Measurements from ENCODE around the gene C19orf25.
A peak's percentile ranks its signal among the peaks of the same experiment; 100 is the strongest.

Gene C19orf25

GRCh38 chr19:1489463-1490310 lies 10.7 kb upstream of the C19orf25 start:
- no peaks in the 10 kb centered on the region for H3K79me2 ChIP-seq
- H3K27me3 ChIP-seq (ENCODE audit: control insufficient read depth, insufficient read depth, low read length): no peaks in the 10 kb centered on the region
- peaks cover 3% of the 10 kb centered on the region for H3K4me1 ChIP-seq
- peak overlapping the region; percentile 76 for H3K4me3 ChIP-seq (ENCODE audit: low read depth, low read length)
- H3K27ac ChIP-seq: peak overlapping the region; percentile 45
- no peaks in the 10 kb centered on the region for H3K9me3 ChIP-seq (ENCODE audit: control insufficient read depth, low read length)
- H3K9ac ChIP-seq: peak overlapping the region; percentile 77
- H3K36me3 ChIP-seq (ENCODE audit: control insufficient read depth, insufficient read depth, low read length): no peaks in the 10 kb centered on the region
- TF ChIP-seq CTCF (IDR thresholded peaks at IDR 0.05): no peak
- peak overlapping the region; percentile 95 for H3K4me2 ChIP-seq (ENCODE audit: low read length)
- peak overlapping the region; percentile 99 for H2AFZ ChIP-seq

- H3K79me2 ChIP-seq: no peaks in the 10 kb centered on the region
- H3K4me2 ChIP-seq (ENCODE audit: low read length): no peak overlapping the region
- TF ChIP-seq CTCF (IDR thresholded peaks at IDR 0.05): no peak
- no peaks in the 10 kb centered on the region for H3K9me3 ChIP-seq (ENCODE audit: control insufficient read depth, low read length)
- no peak overlapping the region for H2AFZ ChIP-seq
- no peak overlapping the region for H3K27ac ChIP-seq
- no peaks in the 10 kb centered on the region for H3K27me3 ChIP-seq (ENCODE audit: control insufficient read depth, insufficient read depth, low read length)
- H3K4me1 ChIP-seq: peaks cover 3% of the 10 kb centered on the region
- H3K9ac ChIP-seq: no peak overlapping the region
- H3K36me3 ChIP-seq (ENCODE audit: control insufficient read depth, insufficient read depth, low read length): no peaks in the 10 kb centered on the region
- no peak overlapping the region for H3K4me3 ChIP-seq (ENCODE audit: low read depth, low read length)
These were observed 9.2 kb upstream of the C19orf25 start for GRCh38 chr19:1488282-1488601.

- no peak overlapping the region for H2AFZ ChIP-seq
- TF ChIP-seq CTCF (IDR thresholded peaks at IDR 0.05): no peak
- no peaks in the 10 kb centered on the region for H3K27me3 ChIP-seq (ENCODE audit: control insufficient read depth, insufficient read depth, low read length)
- no peak overlapping the region for H3K27ac ChIP-seq
- peaks cover 3% of the 10 kb centered on the region for H3K4me1 ChIP-seq
- H3K79me2 ChIP-seq: no peaks in the 10 kb centered on the region
- no peaks in the 10 kb centered on the region for H3K36me3 ChIP-seq (ENCODE audit: control insufficient read depth, insufficient read depth, low read length)
- no peak overlapping the region for H3K9ac ChIP-seq
- no peak overlapping the region for H3K4me3 ChIP-seq (ENCODE audit: low read depth, low read length)
- H3K4me2 ChIP-seq (ENCODE audit: low read length): no peak overlapping the region
- no peaks in the 10 kb centered on the region for H3K9me3 ChIP-seq (ENCODE audit: control insufficient read depth, low read length)
These were observed 8.7 kb upstream of the C19orf25 start for GRCh38 chr19:1487576-1488281.

GRCh38 chr19:1486720-1487575 lies 7.9 kb upstream of the C19orf25 start:
- Histone ChIP-seq H3K4me3 (ENCODE audit: low read depth, low read length) (no peak overlapping the region), H3K79me2 (no peaks in the 10 kb centered on the region), H3K36me3 (ENCODE audit: control insufficient read depth, insufficient read depth, low read length) (no peaks in the 10 kb centered on the region), H3K27me3 (ENCODE audit: control insufficient read depth, insufficient read depth, low read length) (no peaks in the 10 kb centered on the region), H3K27ac (no peak overlapping the region), H3K4me1 (peaks cover 3% of the 10 kb centered on the region), H3K9me3 (ENCODE audit: control insufficient read depth, low read length) (no peaks in the 10 kb centered on the region), H3K4me2 (ENCODE audit: low read length) (no peak overlapping the region), H2AFZ (no peak overlapping the region), H3K9ac (no peak overlapping the region)
- TF ChIP-seq CTCF (IDR thresholded peaks at IDR 0.05): no peak

Data from parathyroid adenoma (tissue), 2 donors.